Prostate gland (tissue), 2 donors: ENCODE results near the gene ACADSB. TPM values are rescaled to one million over a fixed set of nuclear protein-coding genes. Genes with fewer than 3 reads are reported as not detected.

Experiments
- DNase-seq: peaks from one replicate; pipeline ENCODE4 v3.0.0-alpha.2; 2019; ENCODE audit warnings: low spot score
- H3K27ac ChIP-seq, 2 donors: fragments of 200-600 bp; sonication (generic); 2 replicates each; pipeline ENCODE4 v1.5.1; 2017 to 2019
- H3K27me3 ChIP-seq: fragments of 200-600 bp; sonication (generic); replicated peaks from 2 replicates; pipeline ENCODE4 v1.5.1; 2019; ENCODE audit not compliant: insufficient read depth
- H3K36me3 ChIP-seq, 2 donors: fragments of 200-600 bp; sonication (generic); 1 replicate in 1 of 2; 2 replicates in 1 of 2; pipeline versions ENCODE4 v1.5.1 to v1.8.1; 2017 to 2019
- H3K4me1 ChIP-seq: fragments of 200-600 bp; sonication (generic); replicated peaks from 2 replicates; pipeline ENCODE4 v1.5.1; 2019
- H3K4me3 ChIP-seq, 2 donors: fragments of 200-600 bp; sonication (generic); 2 replicates each; pipeline ENCODE4 v1.5.1; 2017 to 2019
- H3K9me3 ChIP-seq: fragments of 200-600 bp; sonication (generic); 2 replicates; pipeline ENCODE4 v1.5.1; 2017
- POLR2A ChIP-seq: fragments of 450-650 bp; IDR thresholded peaks from one replicate; pipeline ENCODE4 v1.6.1; 2016; ENCODE audit warnings: antibody characterized with exemption, mild to moderate bottlenecking
- POLR2AphosphoS5 ChIP-seq: sonication (generic); formaldehyde crosslinking; IDR thresholded peaks from one replicate; pipeline ENCODE4 v1.6.1; 2017; ENCODE audit warnings: antibody characterized with exemption
- WGBS: methylation state at CpG from one replicate; pipeline ENCODE4 v1.1.5; 2018; 5-methylcytosine and 5-hydroxymethylcytosine counted together
- intact Hi-C: fragments of 100-400 bp; cut with DNase I; formaldehyde crosslinking; loops from one replicate; pipeline ENCODE4 v1.14.2; 2022
- total RNA-seq, 2 donors: library from RNA; depleted of rRNA; stranded (reverse); fragments of >200 nt; gene quantifications; one replicate each; pipeline ENCODE4 v1.1.0, GENCODE V29; 2016
- TF ChIP-seq, protein P1 (sequence below), 4 experiments: fragments of 200-600 bp in 2 of 4; fragments of 450-650 bp in 2 of 4; sonication (generic) in 2 of 4; IDR thresholded peaks; 1 replicate in 3 of 4; 2 replicates in 1 of 4; pipeline ENCODE4 v1.5.1; 2016 to 2019; ENCODE audit warnings: antibody characterized with exemption in 4 of 4, mild to moderate bottlenecking in 2 of 4, moderate library complexity in 2 of 4

Gene ACADSB
- total RNA-seq, 2 donors from 2014 or later = 17.2 to 38.6 TPM

GRCh38 chr10:123092635-123093414 is 84.0 kb downstream of the ACADSB start:
- no peak for TF ChIP-seq POLR2A
- no peak for TF ChIP-seq POLR2AphosphoS5
- TF ChIP-seq, protein P1, sequence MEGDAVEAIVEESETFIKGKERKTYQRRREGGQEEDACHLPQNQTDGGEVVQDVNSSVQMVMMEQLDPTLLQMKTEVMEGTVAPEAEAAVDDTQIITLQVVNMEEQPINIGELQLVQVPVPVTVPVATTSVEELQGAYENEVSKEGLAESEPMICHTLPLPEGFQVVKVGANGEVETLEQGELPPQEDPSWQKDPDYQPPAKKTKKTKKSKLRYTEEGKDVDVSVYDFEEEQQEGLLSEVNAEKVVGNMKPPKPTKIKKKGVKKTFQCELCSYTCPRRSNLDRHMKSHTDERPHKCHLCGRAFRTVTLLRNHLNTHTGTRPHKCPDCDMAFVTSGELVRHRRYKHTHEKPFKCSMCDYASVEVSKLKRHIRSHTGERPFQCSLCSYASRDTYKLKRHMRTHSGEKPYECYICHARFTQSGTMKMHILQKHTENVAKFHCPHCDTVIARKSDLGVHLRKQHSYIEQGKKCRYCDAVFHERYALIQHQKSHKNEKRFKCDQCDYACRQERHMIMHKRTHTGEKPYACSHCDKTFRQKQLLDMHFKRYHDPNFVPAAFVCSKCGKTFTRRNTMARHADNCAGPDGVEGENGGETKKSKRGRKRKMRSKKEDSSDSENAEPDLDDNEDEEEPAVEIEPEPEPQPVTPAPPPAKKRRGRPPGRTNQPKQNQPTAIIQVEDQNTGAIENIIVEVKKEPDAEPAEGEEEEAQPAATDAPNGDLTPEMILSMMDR (IDR thresholded peaks at IDR 0.05) = no peak
- Histone ChIP-seq H3K4me3 (no peak overlapping the region), H3K4me1 (no peaks in the 10 kb centered on the region), H3K36me3 (no peaks in the 10 kb centered on the region), H3K27ac (no peak overlapping the region), H3K27me3 (peaks cover 8% of the 10 kb centered on the region), H3K9me3 (no peaks in the 10 kb centered on the region)
- no peak for DNase-seq
- 75% methylated on average over 14 of the region's 14 CpGs for WGBS
- intact Hi-C loops = no loop called here

DNA sequence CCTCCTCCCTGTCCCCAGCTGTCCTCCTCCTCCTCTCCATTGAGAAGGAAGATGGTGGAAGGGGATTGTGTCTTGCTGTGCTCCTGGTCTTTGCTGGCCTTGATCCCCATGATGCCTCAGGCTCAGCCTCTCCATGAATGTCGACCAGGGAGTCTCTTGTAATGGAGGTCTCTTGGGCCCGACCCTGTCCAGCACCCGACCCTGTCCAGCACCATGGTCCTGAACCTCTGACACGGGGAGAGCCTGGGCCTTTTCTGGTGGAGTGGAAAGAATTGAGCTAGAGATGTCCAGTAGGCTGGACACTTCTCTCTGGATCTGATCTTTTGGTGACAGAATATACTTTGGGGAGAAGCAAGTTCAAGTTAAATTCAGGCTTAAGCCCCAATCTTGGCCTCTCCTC is 84.7 kb downstream of the ACADSB start:
- no peak for TF ChIP-seq POLR2AphosphoS5
- no peak for TF ChIP-seq POLR2A
- TF ChIP-seq, protein P1 (IDR thresholded peaks at IDR 0.05) = no peak
- no peaks in the 10 kb centered on the region for H3K36me3 ChIP-seq
- H3K9me3 ChIP-seq = no peaks in the 10 kb centered on the region
- H3K4me3 ChIP-seq = no peak overlapping the region
- 79% methylated on average over 4 of the region's 4 CpGs for WGBS
- no peaks in the 10 kb centered on the region for H3K4me1 ChIP-seq
- no peak overlapping the region for H3K27ac ChIP-seq
- DNase-seq = no peak
- H3K27me3 ChIP-seq = peaks cover 8% of the 10 kb centered on the region
- intact Hi-C loops = no loop called here

DNA sequence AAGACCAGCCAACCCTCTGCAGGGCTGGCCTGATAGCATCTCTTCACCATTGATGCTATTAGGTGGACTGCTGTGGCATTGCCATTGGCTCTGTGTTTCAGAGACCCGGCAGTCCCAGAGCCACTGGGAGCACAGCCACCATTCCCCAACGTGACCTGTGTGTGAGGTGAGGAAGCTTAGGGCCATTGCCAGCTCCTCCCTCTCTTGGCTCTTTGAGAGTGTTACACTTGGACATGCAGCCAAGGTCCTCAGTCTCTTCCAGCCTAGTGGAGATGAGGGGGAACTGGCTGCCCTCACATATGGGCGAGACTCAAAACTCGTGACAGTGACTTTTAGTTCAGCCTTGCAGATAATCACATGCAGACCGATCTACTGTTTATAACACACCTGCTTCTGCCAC is 87.6 kb downstream of the ACADSB start:
- peaks cover 8% of the 10 kb centered on the region for H3K27me3 ChIP-seq
- TF ChIP-seq, protein P1 (IDR thresholded peaks at IDR 0.05) = no peak
- intact Hi-C loops = no loop called here

GRCh38 chr10:123097039-123097438 is 88.2 kb downstream of the ACADSB start:
- Histone ChIP-seq H3K4me1 (no peaks in the 10 kb centered on the region), H3K36me3 (no peaks in the 10 kb centered on the region), H3K4me3 (no peak overlapping the region), H3K27ac (no peak overlapping the region), H3K9me3 (no peaks in the 10 kb centered on the region), H3K27me3 (peaks cover 8% of the 10 kb centered on the region)
- intact Hi-C loops = no loop called here
- WGBS = 82% methylated on average over 7 of the region's 7 CpGs
- no peak for DNase-seq
- TF ChIP-seq POLR2A = no peak
- TF ChIP-seq, protein P1 (IDR thresholded peaks at IDR 0.05) = no peak
- no peak for TF ChIP-seq POLR2AphosphoS5

More for the DNA sequence above, 87.6 kb downstream of the ACADSB start:
- Histone ChIP-seq H3K9me3 (no peaks in the 10 kb centered on the region), H3K4me3 (no peak overlapping the region), H3K4me1 (no peaks in the 10 kb centered on the region), H3K36me3 (no peaks in the 10 kb centered on the region), H3K27ac (no peak overlapping the region)
- WGBS = 65% methylated on average over 5 of the region's 5 CpGs
- no peak for DNase-seq
